Measurements from ENCODE around the gene DNAH10. TPM values are rescaled to one million over a fixed set of nuclear protein-coding genes. Genes with fewer than 3 reads are reported as not detected.

DNAH10 gene
- total RNA-seq, 1 donor from 2014 or later, result 0.28 TPM

DNA sequence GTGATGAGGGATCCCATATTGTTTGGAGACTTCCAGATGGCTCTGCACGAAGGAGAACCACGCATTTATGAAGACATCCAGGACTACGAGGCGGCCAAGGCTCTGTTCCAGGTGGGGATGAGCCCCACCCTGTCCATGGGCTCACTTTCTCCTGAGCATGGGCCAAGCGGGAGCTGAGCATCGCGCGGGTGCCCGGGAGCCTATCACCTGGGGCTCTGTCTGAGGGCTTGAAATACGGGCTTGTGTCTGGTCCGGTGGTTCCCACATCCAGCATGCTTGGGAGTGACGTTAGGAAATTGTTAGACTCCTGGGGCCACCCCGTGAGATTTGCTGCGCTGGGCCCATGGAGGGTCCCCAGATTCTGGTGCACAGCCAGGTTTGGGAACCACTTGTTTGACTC, 117.6 kb downstream of the DNAH10 start:
- no peak for ATAC-seq
- DNase-seq (ENCODE audit: low spot score), result no peak

DNA sequence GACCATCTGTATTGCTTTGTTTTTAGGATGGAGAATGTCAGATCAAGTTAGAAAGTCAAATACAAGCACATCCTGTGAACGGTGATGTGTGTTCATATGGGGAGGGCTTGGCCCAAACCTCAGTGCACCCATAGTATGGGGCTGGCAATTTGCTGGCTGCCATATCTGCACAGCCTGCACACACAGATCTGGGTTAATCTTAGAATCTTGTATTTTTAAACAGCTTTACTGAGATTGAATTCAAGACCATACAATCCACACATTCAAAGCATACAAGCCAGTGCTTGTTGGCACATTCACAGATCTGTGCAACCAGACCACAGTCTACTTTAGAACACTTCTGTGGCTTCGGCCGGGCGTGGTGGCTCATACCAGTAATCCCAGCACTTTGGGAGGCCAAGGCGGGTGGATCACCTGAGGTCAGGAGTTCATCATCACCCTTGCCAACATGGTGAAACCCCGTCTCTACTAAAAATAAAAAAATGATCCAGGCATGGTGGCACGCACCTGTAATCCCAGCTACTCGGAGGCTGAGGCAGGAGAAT, 120.1 kb downstream of the DNAH10 start:
- ATAC-seq (no peak), DNase-seq (ENCODE audit: low spot score) (no peak)

DNA sequence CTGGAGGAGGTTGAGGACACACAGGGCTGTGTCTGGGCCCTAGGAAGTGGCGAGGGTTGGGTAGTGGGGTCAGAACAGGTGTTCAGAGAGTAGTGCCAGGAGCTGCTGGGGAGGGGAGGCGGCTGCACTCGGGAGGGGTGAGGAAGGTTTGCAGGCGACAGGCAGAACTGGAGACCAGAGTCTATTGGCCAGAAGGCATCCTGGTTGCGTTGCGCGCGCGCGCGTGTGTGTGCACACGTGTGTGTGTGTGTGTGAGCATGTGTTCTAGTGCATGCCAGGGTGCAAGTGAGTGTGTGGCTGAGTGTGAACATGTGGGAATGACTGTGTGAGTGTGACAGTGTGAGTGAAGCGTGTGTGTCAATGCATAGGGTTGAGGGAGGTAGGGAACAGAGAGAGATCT, 124.2 kb downstream of the DNAH10 start:
- DNase-seq (ENCODE audit: low spot score), result no peak
- no peak for ATAC-seq

DNA sequence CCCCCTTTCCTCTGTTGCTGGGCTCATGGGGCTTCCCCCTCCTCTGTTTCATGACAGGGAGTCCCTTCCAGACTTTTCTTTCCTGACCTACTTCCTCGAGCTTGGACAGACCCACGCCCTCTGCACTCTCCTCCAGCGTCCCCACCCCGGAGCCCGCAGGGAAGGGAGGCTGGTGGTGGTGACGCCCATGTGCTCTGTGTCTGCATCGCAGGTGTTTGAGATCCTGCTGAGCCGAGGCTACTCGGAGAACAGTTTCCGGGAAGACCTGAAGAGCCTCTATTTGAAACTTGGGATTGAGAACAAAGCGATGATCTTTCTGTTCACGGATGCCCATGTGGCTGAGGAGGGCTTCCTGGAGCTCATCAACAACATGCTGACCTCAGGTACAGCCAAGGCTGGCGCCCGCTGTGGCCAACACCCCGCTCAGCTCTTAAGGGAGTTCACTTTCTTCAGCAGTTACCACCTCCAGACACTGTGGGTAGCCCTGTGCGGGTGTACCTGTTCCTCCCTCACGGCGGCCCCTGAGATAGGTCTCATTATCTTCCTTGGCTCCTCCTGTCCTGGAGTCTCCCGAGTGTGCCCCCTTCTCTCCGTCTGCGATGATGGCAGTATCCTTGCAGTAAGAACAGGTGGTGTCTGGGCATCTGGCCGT, 125.0 kb downstream of the DNAH10 start:
- no peak for DNase-seq (ENCODE audit: low spot score)
- ATAC-seq, result no peak

DNA sequence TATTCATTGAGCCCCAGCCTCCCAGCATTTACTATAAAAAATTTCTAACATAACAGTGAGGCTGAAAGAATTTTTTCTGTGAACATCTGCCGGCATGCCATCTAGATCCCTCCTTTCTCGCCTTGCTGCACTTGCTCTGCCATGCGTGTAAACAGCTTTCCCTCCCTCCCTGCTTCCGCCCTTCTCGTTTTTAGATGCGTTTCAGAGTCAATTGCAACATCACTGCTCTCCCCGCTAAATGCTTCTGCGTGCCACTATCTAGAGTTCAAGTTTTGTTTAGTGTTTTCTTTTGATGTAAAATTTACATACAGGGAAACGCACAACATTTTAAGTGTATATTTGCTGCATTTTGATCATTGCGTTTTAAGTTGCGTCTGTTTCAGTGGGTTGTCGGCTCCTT, 126.9 kb downstream of the DNAH10 start:
- DNase-seq (ENCODE audit: low spot score), result no peak

DNA sequence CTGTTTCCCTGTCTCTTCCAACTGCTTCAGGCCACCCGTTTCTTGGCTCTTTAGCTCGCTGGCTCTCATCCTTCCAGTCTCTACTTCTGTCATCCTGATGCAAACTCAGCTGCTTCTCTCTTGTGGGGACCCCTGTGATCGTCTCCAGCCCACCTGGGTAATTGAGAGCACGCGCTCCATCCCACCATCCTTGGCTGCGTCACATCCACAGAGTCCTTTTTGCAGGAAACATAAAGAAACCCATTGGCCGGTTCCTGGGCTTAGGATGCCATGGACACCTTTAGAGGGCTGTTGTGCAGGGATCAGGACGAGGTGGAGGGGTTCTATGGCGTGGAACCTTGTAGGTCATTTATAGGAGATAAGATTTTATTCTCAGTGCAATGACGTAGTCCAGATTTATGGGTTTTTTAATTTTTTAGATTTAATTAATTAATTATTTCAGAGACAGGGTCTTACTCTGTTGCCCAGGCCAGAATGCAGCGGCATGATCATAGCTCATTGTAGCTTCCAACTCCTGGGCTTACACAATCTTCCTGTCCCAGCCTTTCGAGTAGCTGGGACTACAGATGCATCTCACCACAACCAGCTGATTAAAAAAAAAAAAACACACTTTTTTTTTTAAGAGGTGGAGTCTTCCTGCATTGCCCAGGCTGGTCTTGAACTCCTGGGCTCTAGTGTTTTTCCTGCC, 127.9 kb downstream of the DNAH10 start:
- DNase-seq (ENCODE audit: low spot score), result no peak
- peak; percentile 23 for ATAC-seq

More for the DNA sequence above, 126.9 kb downstream of the DNAH10 start:
- ATAC-seq, result no peak

DNA sequence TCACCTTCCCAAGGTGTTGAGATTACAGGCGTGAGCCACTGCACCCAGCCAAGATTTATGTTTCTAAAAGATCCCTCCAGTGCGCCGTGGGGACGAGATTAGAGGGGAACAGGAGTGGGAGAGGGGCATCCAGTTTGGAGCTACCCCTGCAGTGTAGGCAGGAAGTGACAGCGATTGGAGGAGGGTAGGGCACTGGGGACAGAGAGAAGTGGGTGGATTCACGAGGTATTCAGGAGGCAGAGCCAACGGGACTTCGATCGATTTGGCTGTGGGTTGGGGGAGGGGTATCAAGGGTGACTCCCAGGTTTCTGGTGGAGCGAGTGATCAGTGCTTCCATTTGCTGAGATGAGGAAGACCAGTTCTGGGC, 128.4 kb downstream of the DNAH10 start:
- ATAC-seq (peak; percentile 77), DNase-seq (ENCODE audit: low spot score) (no peak)

DNA sequence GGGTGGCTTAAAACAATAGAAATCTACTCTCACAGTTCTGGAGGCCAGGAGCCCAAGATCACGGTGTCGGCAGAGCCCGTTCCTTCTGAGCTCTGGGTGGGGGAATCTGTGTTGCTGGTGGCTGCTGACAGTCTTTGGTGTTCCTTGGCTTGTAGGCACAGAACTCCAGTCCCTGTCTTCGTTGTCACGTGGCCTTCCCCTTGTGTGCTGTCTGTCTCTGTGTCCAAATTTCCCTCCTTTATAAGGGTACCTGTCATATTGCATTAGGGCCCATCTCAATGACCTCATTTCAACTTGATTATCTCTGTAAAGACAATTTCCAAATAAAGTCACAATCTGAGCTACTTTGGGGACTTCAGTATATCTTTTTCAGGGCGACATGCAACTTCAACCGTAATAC, 128.9 kb downstream of the DNAH10 start:
- DNase-seq (ENCODE audit: low spot score) (no peak), ATAC-seq (no peak)

DNA sequence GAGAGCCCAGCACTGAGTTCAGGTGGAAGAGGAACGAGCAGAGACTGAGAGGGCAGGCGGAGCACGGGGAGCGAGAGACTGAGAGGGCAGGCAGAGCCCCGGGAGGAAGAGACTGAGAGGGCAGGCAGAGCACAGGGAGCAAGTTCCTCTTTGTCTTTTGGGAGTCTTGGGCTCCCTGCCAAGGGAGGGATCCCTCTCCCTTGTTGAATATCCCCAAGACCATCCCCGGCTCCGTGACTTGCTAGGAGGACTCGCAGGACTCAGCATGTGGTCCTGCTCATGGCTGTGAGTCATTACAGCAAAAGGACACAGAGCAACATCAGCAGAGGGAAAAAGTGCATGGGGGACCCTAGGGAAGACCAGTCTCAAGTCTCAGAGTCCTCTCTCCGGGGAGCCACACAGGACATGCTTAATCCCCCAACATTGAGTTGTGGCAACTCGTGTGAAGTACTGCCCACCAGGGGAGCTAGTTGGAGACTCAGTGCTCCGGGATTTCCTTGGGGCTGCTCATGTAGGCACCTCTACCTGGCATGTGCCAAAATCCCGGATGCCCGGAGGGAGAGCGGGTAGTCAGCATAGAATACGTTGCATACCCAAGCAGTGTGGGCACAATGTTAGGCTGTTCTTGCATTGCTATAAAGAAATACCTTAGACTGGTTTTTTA, 129.5 kb downstream of the DNAH10 start:
- DNase-seq (ENCODE audit: low spot score), result no peak
- no peak for ATAC-seq

DNA sequence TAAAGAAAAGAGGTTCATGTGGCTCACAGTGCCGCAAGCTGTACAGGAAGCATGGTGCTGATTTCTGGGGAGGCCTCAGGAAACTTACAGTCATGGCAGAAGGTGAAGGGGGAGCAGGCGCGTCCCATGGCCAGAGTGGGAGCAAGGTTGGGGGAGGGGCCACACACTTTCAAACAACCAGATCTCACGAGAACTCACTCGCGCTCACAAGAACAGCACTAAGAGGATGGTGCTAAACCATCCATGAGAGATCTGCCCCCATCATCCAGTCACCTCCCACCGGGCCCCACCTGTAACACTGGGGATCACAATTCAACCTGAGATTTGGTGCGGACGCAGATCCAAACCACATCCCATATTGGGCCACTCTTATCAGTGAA, 130.1 kb downstream of the DNAH10 start:
- DNase-seq (ENCODE audit: low spot score), result no peak
- ATAC-seq, result no peak

DNA sequence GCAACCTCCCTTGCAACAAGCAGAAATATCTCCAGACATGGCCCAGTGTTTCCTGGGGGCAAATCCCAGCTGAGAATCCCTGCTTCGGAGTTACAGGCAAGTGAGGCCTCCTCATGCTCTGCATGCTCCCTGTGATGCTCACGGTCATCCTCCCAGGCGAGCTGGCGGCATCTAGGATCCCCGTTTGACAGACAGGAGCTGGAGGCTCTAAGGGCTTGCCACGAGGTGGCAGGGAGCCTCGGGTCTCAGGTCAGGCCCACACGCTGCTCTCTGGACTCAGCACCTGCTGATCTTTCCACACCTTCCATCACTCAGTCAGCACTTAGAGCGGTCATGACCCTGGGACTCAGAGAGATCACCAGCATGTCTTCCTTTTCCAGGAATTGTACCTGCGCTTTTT, 130.8 kb downstream of the DNAH10 start:
- DNase-seq (ENCODE audit: low spot score) (no peak), ATAC-seq (no peak)

DNA sequence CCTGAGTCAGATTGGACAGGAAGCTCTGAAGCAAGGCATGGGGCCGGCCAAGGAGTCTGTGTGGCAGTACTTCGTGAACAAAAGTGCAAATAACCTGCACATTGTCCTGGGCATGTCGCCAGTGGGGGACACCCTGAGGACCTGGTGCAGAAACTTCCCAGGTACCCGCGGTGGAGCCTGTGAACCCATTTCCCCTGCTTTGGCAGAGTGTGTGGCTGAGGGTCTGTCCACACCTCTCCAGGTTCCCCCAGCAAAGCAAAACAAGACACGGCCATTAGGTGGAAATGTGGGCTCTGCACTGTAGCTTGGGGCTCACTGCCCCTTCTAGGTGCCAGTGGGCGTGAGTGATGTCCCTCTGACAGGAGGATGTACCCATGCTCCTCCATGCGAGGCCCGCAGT, 131.2 kb downstream of the DNAH10 start:
- no peak for DNase-seq (ENCODE audit: low spot score)
- no peak for ATAC-seq

DNA sequence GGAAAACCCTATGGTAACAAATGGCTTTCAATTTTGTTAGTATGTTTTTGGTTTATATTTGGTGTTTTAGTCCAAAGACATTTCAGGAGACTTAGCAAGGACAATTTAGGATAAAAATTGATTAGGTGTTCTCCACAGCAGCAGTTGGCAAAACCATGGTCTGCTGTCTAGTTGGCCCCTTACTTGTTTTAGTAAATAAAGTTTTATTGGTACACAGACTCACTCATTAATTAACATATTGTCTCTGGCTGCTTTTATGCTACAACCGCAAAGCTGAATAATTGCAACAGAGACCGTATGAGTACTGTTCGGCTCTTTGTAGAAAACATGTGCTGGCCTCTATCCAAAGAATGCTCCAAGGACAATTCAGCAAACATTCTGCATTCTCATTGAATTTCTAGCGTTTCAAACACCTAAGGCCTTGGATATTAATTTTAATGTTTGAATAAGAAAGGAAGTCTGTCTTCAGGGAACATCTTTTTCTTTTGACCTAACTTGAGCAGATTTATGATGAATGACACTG, 132.8 kb downstream of the DNAH10 start:
- no peak for ATAC-seq
- no peak for DNase-seq (ENCODE audit: low spot score)

DNA sequence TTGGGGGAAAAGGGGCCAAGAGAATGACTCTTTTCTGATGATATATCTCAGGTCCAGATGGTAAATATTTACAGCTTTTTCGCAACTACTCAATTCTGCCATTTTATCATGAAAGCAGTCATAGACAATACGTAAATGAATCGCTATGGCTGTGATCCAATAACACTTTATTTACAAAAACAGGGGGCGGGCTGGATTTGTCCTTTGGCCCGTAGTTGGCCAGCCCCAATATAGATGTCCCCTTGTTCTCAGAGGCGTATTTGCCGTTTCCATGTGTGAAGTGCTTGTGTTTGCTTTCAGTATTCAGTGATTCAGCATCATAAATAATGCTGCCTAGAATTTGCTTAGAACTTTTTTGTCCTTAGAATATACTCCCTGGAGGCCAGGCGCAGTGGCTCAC, 133.3 kb downstream of the DNAH10 start:
- ATAC-seq (no peak), DNase-seq (ENCODE audit: low spot score) (no peak)

DNA sequence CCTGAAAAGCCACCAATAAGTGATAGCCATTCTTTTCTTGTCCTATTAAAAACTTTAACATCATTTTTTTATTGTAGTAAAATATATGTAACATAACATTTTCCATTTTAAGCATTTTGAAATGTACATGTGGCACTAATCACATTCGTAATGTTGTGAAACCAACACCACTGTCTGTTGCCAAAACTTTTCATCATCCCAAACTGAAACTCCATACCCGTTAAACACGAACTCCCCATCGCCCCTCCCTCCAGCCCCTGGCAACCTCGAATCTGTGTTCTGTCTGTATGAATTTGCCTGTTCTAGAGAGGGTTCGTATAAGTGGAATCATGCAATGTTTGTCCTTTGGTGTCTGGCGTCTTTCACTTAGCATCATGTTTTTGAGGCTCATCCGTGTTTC, 134.7 kb downstream of the DNAH10 start:
- no peak for ATAC-seq

DNA sequence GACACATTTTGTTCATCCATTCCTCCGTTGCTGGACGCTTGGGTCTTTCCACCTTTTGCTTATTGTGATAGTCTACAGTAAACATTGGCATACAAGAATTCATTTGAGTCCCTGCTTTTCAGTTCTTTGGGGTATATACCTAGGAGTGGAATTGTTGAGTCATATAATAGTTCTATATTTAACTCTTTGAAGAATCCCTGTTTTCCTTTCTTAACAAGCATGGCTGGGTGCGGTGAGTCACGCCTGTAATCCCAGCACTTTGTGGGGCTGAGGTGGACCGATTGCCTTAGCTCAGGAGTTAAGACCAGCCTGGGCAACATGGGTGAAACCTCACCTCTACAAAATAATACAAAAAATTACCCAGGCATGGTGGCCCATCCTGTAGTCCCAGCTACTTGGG, 135.1 kb downstream of the DNAH10 start:
- DNase-seq (ENCODE audit: low spot score), result no peak
- ATAC-seq, result no peak

More for the DNA sequence above, 134.7 kb downstream of the DNAH10 start:
- DNase-seq (ENCODE audit: low spot score), result no peak

DNA sequence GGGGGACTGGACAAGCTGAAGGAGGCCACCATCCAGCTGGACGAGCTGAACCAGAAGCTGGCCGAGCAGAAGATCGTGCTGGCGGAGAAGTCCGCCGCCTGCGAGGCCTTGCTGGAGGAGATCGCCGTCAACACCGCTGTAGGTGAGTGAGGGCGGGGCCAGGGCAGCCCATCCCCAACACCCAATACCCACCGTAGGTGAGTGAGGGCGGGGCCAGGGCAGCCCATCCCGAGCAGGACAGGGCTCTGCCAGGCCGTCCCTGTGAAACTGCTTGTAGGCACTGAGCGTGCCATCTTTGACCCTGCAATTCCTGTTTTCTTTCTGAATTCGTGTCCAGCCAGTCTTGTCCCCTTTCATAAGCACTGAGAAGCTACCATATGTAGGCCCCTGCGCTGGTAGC, 136.6 kb downstream of the DNAH10 start:
- ATAC-seq, result no peak
- DNase-seq (ENCODE audit: low spot score), result no peak

DNA sequence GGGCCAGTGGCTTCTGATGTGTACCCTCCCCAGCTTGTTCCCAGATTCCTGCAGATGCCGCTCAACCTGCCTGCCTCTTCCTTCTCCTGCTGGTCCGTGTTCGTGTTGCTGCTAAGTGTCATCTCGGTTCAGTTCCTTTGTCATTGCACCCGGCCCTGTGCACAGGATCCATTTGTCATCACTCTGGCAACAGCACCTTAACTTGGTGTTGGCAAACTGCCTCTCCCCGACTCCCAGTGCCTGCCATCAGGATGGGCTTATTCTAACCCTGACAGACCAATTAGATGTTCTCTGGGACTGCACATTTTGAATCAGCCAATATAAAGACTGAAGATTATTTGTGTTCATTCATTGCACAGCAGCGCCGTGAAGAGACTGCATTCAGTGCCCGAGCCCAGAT, 137.3 kb downstream of the DNAH10 start:
- ATAC-seq, result no peak
- DNase-seq (ENCODE audit: low spot score), result no peak

DNA sequence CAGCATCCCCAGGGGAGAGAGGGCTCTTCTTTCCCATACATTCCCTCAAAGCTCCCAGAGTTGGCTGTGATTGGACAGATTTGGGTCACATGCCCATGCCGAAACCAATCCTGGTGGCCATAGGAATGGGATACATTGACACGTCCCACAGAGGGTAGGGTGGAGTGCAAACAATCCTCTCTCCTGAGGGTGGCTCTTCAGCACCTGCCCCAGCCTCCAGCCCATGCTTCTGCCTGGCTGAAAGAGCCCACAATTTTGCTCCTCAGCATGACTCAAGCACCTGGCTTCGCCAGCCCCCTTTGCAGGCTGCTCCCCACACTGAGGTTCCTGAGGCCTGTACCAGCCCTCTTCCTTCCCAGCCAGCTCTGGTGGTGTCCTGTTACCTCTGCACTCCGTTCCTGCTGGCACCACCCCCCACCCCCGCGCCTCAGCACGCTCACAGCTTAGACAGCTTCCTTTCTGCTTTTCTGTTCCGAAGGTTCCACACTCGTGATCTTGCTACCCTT, 138.8 kb downstream of the DNAH10 start:
- DNase-seq (ENCODE audit: low spot score), result no peak
- ATAC-seq, result no peak

DNA sequence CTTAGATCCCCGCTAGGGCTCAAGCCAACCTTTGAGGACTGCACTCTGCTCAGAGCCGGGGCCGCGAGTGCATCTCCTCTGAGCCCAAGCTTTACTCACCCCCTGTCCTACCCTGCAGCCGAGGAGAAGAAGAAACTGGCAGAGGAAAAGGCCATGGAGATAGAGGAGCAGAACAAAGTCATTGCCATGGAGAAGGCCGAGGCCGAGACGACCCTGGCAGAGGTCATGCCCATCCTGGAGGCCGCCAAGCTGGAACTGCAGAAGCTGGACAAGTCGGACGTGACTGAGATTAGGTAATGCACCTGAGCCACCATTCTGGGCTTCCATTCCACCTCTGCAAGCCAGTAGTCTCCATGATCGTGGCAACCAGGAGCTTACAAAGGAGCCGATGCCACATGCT, 140.7 kb downstream of the DNAH10 start:
- DNase-seq (ENCODE audit: low spot score) (no peak), ATAC-seq (no peak)

DNA sequence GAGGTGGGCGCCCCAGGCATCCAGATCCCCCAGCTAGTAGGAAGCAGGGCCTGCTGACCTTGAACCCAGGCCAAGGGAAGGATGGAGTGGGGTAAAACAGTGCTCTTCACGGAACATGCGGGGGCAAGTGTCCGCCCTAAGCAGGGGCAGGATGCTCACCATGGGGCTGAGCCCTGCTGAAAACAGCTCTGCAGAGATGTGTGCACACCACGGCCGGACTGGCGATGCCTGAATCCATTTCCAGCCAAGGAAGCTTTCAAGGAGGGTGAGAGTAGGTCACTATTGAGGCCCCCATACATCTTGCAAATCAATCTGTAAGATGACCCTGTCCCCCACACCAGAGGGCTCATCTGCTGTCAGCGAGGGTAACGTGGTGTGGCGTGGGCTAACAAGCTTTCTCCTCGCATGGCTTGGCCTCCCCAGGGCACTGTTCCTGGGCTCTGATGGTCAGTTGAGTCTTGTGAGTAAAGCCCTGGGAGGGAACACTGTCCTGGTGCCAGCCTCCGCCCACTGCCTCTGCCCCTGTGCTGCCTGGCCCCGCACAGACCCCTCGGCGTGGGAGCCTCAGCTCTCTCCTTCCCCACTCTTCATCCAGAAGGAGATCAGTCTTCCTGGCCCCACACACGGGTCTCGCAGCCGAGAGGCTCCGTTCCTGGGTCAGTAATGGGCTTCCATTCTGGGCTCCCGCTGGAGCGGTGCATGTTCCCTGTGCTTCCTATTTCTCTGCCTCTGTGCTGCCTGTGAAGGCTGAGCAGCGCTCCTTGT, 141.4 kb downstream of the DNAH10 start:
- ATAC-seq, result no peak
- no peak for DNase-seq (ENCODE audit: low spot score)
